Measurements from ENCODE around the gene VSIR. TPM values are rescaled to one million over a fixed set of nuclear protein-coding genes. Genes with fewer than 3 reads are reported as not detected.

VSIR gene
- total and polyA plus RNA-seq, 10 of the 15 experiments (the other 5 are each of a cell fraction or from before 2014, with no cell fraction given), result 0.19 to 12.5 (median 6.7) TPM

DNA sequence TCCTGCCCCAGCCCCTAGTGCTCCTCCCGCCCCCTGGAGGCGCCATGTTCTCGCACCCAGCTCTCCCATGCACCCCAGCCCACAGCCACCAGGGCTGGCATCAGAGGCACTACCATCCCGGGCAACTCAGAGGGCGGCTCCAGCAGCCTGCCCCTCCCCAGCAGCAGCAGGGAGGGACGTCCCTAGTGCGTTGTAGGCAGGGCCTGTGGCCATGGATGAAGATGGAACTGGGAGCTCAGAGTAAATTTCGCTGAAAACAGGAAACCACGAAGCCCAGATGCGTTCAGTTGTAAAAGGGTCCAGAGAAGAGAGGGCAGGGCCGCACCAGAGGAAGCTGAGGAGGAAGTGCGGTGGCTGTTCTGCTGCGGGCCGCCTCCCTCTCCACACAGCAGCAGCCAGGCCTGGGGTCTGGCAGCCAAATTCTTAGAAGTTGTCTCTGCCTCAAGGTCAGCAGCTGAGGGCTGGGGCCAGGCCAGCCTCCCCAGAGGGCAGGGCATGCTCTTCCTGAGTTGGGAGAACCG, 24.6 kb downstream of the VSIR start (continued):
- TF ChIP-seq JUNB (IDR thresholded peaks at IDR 0.05) (no peak), GATAD2B (conservative IDR thresholded peaks at IDR 0.05; ENCODE audit: low read depth) (no peak), POLR2AphosphoS2 (IDR thresholded peaks at IDR 0.05; ENCODE audit: low read depth, low read length) (peak; percentile 35; the same call in 1 of the 2 replicates), SMARCA5 (IDR thresholded peaks at IDR 0.05) (no peak), ASH2L (IDR thresholded peaks at IDR 0.05; ENCODE audit: borderline replicate concordance, low read depth) (no peak), POLR2AphosphoS5 (IDR thresholded peaks at IDR 0.05; ENCODE audit: low read length) (no peak), RBBP5 (conservative IDR thresholded peaks at IDR 0.05) (no peak), ZNF24 (IDR thresholded peaks at IDR 0.05) (no peak), ZNF207 (IDR thresholded peaks at IDR 0.05; ENCODE audit: borderline replicate concordance) (no peak), DPF2 (IDR thresholded peaks at IDR 0.05) (no peak), RUNX3 (IDR thresholded peaks at IDR 0.05; ENCODE audit: low read length) (peak; percentile 74), SPI1 (IDR thresholded peaks at IDR 0.05; ENCODE audit: borderline replicate concordance, insufficient read depth, low read depth, low read length) (peak; percentile 75), POLR2A (IDR thresholded peaks at IDR 0.05; ENCODE audit: low read depth, low read length) (peak; percentile 46; the same call in 1 of the 2 replicates), NR2C2 (IDR thresholded peaks at IDR 0.05; ENCODE audit: borderline replicate concordance, control insufficient read depth, insufficient read length, low read depth) (no peak), KLF5 (IDR thresholded peaks at IDR 0.05; ENCODE audit: partially characterized antibody) (no peak), TARDBP (IDR thresholded peaks at IDR 0.05; ENCODE audit: borderline replicate concordance) (no peak), ETV6 (conservative IDR thresholded peaks at IDR 0.05 in 1 of 2, IDR thresholded peaks at IDR 0.05 in 1 of 2; ENCODE audit: borderline replicate concordance in 1 of 2, low read depth in 1 of 2) (peak in 1 of 2 experiments; percentile 81; a peak in 2 of 4 replicates), EED (IDR thresholded peaks at IDR 0.05; ENCODE audit: low read depth) (peak; percentile 51; the same call in 1 of the 2 replicates), RELA (IDR thresholded peaks at IDR 0.05; ENCODE audit: borderline replicate concordance, partially characterized antibody) (no peak), MYC (IDR thresholded peaks at IDR 0.05; ENCODE audit: insufficient read depth, insufficient read length, insufficient replicate concordance, low read length, severe bottlenecking) (no peak), IRF4 (IDR thresholded peaks at IDR 0.05; ENCODE audit: low read depth, low read length) (no peak), KAT2A (conservative IDR thresholded peaks at IDR 0.05; ENCODE audit: control insufficient read depth, low read depth, low read length) (no peak), JUND (IDR thresholded peaks at IDR 0.05; ENCODE audit: low read depth, low read length) (no peak), SIN3A (IDR thresholded peaks at IDR 0.05; ENCODE audit: low read depth, low read length) (no peak)
- TF ChIP-seq, protein P1, sequence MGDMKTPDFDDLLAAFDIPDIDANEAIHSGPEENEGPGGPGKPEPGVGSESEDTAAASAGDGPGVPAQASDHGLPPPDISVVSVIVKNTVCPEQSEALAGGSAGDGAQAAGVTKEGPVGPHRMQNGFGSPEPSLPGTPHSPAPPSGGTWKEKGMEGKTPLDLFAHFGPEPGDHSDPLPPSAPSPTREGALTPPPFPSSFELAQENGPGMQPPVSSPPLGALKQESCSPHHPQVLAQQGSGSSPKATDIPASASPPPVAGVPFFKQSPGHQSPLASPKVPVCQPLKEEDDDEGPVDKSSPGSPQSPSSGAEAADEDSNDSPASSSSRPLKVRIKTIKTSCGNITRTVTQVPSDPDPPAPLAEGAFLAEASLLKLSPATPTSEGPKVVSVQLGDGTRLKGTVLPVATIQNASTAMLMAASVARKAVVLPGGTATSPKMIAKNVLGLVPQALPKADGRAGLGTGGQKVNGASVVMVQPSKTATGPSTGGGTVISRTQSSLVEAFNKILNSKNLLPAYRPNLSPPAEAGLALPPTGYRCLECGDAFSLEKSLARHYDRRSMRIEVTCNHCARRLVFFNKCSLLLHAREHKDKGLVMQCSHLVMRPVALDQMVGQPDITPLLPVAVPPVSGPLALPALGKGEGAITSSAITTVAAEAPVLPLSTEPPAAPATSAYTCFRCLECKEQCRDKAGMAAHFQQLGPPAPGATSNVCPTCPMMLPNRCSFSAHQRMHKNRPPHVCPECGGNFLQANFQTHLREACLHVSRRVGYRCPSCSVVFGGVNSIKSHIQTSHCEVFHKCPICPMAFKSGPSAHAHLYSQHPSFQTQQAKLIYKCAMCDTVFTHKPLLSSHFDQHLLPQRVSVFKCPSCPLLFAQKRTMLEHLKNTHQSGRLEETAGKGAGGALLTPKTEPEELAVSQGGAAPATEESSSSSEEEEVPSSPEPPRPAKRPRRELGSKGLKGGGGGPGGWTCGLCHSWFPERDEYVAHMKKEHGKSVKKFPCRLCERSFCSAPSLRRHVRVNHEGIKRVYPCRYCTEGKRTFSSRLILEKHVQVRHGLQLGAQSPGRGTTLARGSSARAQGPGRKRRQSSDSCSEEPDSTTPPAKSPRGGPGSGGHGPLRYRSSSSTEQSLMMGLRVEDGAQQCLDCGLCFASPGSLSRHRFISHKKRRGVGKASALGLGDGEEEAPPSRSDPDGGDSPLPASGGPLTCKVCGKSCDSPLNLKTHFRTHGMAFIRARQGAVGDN (IDR thresholded peaks at IDR 0.05), result peak; percentile 83; the same call in 1 of the 2 replicates
- TF ChIP-seq, protein P2, sequence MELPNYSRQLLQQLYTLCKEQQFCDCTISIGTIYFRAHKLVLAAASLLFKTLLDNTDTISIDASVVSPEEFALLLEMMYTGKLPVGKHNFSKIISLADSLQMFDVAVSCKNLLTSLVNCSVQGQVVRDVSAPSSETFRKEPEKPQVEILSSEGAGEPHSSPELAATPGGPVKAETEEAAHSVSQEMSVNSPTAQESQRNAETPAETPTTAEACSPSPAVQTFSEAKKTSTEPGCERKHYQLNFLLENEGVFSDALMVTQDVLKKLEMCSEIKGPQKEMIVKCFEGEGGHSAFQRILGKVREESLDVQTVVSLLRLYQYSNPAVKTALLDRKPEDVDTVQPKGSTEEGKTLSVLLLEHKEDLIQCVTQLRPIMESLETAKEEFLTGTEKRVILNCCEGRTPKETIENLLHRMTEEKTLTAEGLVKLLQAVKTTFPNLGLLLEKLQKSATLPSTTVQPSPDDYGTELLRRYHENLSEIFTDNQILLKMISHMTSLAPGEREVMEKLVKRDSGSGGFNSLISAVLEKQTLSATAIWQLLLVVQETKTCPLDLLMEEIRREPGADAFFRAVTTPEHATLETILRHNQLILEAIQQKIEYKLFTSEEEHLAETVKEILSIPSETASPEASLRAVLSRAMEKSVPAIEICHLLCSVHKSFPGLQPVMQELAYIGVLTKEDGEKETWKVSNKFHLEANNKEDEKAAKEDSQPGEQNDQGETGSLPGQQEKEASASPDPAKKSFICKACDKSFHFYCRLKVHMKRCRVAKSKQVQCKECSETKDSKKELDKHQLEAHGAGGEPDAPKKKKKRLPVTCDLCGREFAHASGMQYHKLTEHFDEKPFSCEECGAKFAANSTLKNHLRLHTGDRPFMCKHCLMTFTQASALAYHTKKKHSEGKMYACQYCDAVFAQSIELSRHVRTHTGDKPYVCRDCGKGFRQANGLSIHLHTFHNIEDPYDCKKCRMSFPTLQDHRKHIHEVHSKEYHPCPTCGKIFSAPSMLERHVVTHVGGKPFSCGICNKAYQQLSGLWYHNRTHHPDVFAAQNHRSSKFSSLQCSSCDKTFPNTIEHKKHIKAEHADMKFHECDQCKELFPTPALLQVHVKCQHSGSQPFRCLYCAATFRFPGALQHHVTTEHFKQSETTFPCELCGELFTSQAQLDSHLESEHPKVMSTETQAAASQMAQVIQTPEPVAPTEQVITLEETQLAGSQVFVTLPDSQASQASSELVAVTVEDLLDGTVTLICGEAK (IDR thresholded peaks at IDR 0.05; ENCODE audit: borderline replicate concordance), result no peak
